ENCODE data around the gene IL12A.

Gene IL12A

GRCh38 chr3:160023476-160023875 lies 34.8 kb downstream of the IL12A start:
- no peak for DNase-seq

GRCh38 chr3:160027541-160028195 lies 39.0 kb downstream of the IL12A start:
- DNase-seq = no peak

GRCh38 chr3:160035757-160036156 lies 47.1 kb downstream of the IL12A start:
- peak in 1 of 58 donors; percentile 36 for DNase-seq

GRCh38 chr3:160038862-160039562 lies 50.4 kb downstream of the IL12A start:
- DNase-seq = peak in 17 of 58 donors; percentile 0 to 27 (median 9)

GRCh38 chr3:160040181-160040580 lies 51.5 kb downstream of the IL12A start:
- DNase-seq = no peak

- no peak for DNase-seq
Observed at GRCh38 chr3:160041465-160041864, 52.8 kb downstream of the IL12A start.

GRCh38 chr3:160044121-160044520 lies 55.5 kb downstream of the IL12A start:
- no peak for DNase-seq
